ENCODE data around the gene CXCR5.
"Not testable (repeated sequence)": the region's sequence is repeated elsewhere in the genome, so short reads cannot be mapped to it uniquely, and the experiment has no call there.

The CXCR5 gene

GRCh38 chr11:118841469-118842242 lies 42.0 kb upstream of the CXCR5 start:
- Histone ChIP-seq H3K4me1 (no peaks in the 10 kb centered on the region), H3K4me3 (ENCODE audit: low read depth, low read length) (no peak overlapping the region), H3K9me3 (ENCODE audit: control insufficient read depth, low read length) (no peaks in the 10 kb centered on the region), H2AFZ (no peak overlapping the region), H3K4me2 (ENCODE audit: low read length) (no peak overlapping the region), H3K27ac (no peak overlapping the region), H3K27me3 (ENCODE audit: control insufficient read depth, insufficient read depth, low read length) (no peaks in the 10 kb centered on the region), H3K79me2 (no peaks in the 10 kb centered on the region), H3K36me3 (ENCODE audit: control insufficient read depth, insufficient read depth, low read length) (no peaks in the 10 kb centered on the region), H3K9ac (no peak overlapping the region)
- TF ChIP-seq CTCF (IDR thresholded peaks at IDR 0.05) = no peak

DNA sequence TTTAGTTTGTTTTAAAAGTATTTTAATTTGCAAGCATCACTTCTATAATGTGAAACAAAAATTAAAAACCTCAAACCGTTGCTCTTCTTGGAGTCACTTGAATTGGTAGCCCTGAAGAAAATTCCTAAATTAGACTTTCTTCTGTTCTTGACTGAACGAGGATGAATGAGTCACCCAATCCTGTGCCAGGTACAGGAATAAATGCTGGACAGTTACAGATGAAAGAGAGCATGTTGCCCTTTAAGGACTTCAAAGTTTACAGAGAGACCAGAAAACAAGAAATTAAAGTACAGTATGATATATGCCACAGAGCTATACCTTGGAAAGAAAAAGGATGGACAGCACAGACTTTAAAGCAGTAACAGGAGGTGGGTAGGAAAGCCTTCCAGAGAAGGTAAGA lies 41.3 kb upstream of the CXCR5 start:
- H3K79me2 ChIP-seq = no peaks in the 10 kb centered on the region
- H3K27me3 ChIP-seq (ENCODE audit: control insufficient read depth, insufficient read depth, low read length) = no peaks in the 10 kb centered on the region
- H3K4me3 ChIP-seq (ENCODE audit: low read depth, low read length) = no peak overlapping the region
- no peak for TF ChIP-seq CTCF (IDR thresholded peaks at IDR 0.05)
- H3K9me3 ChIP-seq (ENCODE audit: control insufficient read depth, low read length) = no peaks in the 10 kb centered on the region
- no peak overlapping the region for H2AFZ ChIP-seq
- H3K36me3 ChIP-seq (ENCODE audit: control insufficient read depth, insufficient read depth, low read length) = no peaks in the 10 kb centered on the region
- H3K27ac ChIP-seq = no peak overlapping the region
- no peak overlapping the region for H3K4me2 ChIP-seq (ENCODE audit: low read length)
- no peaks in the 10 kb centered on the region for H3K4me1 ChIP-seq
- H3K9ac ChIP-seq = no peak overlapping the region

DNA sequence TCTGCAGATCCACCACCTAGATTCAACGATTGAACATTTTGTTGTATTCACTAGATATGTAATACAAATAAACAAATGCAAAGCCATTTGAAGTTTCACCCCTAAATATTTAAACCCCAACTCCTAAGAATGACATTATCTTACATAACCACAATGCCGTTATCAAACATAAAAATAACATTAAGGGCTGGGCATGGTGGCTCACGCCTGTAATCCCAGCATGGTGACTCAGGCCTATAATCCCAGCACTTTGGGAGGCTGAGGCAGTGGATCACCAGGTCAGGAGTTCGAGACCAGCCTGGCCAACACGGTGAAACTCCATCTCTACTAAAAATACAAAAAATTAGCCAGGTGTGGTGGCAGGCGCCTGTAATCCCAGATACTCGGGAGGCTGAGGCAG lies 40.8 kb upstream of the CXCR5 start:
- H3K27me3 ChIP-seq (ENCODE audit: control insufficient read depth, insufficient read depth, low read length); H3K9ac ChIP-seq; H3K4me1 ChIP-seq; H3K4me3 ChIP-seq (ENCODE audit: low read depth, low read length); H3K79me2 ChIP-seq; H3K27ac ChIP-seq; H3K9me3 ChIP-seq (ENCODE audit: control insufficient read depth, low read length); H3K4me2 ChIP-seq (ENCODE audit: low read length); H2AFZ ChIP-seq; H3K36me3 ChIP-seq (ENCODE audit: control insufficient read depth, insufficient read depth, low read length): not testable (repeated sequence)

DNA sequence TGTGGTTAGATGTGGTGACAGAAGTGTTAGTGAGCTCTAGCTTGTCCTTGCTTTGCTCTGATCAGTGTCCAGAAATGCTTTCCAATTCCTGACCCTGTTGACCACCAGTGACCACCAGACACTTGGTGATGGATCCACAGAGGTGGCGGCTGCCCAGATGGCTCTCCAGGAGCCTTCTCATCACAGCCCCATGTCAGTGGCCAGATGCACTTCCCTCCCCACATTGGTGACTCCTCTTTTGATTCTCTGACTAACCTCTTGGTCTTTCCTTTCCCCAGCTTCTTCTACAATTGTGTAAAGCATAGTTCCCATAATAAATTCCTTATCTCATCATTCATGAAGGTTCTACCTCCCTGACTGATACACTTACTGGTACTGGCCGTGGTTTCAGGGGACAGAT lies 40.1 kb upstream of the CXCR5 start:
- no peaks in the 10 kb centered on the region for H3K9me3 ChIP-seq (ENCODE audit: control insufficient read depth, low read length)
- H3K79me2 ChIP-seq = no peaks in the 10 kb centered on the region
- H3K27me3 ChIP-seq (ENCODE audit: control insufficient read depth, insufficient read depth, low read length) = no peaks in the 10 kb centered on the region
- no peak overlapping the region for H3K27ac ChIP-seq
- no peak overlapping the region for H3K9ac ChIP-seq
- H3K36me3 ChIP-seq (ENCODE audit: control insufficient read depth, insufficient read depth, low read length) = no peaks in the 10 kb centered on the region
- no peaks in the 10 kb centered on the region for H3K4me1 ChIP-seq
- no peak overlapping the region for H3K4me3 ChIP-seq (ENCODE audit: low read depth, low read length)
- H3K4me2 ChIP-seq (ENCODE audit: low read length) = no peak overlapping the region
- no peak for TF ChIP-seq CTCF (IDR thresholded peaks at IDR 0.05)
- H2AFZ ChIP-seq = no peak overlapping the region

DNA sequence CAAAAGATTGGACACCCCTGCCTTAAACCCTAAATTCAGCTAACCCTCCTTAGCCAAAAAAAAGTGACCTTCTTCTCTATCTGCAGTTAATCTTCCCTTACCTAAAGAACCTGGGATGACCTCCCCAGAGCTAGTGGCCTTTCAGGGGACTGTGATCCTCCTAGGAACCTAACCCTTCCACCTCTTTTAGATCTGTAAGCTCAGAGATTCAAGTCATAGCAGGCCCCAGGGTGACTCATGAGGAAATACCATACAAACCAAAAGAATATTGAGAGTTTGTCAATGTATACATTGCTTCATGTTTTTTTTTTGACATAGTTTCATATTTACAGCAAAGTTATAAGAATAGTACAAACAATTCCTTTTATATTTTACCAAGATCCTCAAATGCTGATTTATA lies 38.3 kb upstream of the CXCR5 start:
- H3K9ac ChIP-seq = no peak overlapping the region
- H3K4me2 ChIP-seq (ENCODE audit: low read length) = no peak overlapping the region
- H3K27ac ChIP-seq = no peak overlapping the region
- H3K27me3 ChIP-seq (ENCODE audit: control insufficient read depth, insufficient read depth, low read length) = no peaks in the 10 kb centered on the region
- H3K79me2 ChIP-seq = no peaks in the 10 kb centered on the region
- no peaks in the 10 kb centered on the region for H3K4me1 ChIP-seq
- no peaks in the 10 kb centered on the region for H3K9me3 ChIP-seq (ENCODE audit: control insufficient read depth, low read length)
- H3K36me3 ChIP-seq (ENCODE audit: control insufficient read depth, insufficient read depth, low read length) = no peaks in the 10 kb centered on the region
- TF ChIP-seq CTCF (IDR thresholded peaks at IDR 0.05) = no peak
- no peak overlapping the region for H3K4me3 ChIP-seq (ENCODE audit: low read depth, low read length)
- H2AFZ ChIP-seq = no peak overlapping the region

All from parathyroid adenoma (tissue), 2 donors.